HG02970 (cell line): Measurements from ENCODE around the gene KIF26B.

ENCODE experiments used
- ATAC-seq: cut with Tn5 transposase; IDR thresholded peaks from one replicate; pipeline ENCODE4 v1.9.1; 2021; ENCODE audit warnings: mild to moderate bottlenecking, moderate library complexity, moderate number of reproducible peaks; ENCODE audit not compliant: unreplicated experiment, low FRiP score

The KIF26B gene

GRCh38 chr1:245205864-245206263 lies 51.1 kb downstream of the KIF26B start:
- no peak for ATAC-seq

GRCh38 chr1:245207056-245207638 lies 52.4 kb downstream of the KIF26B start:
- ATAC-seq = no peak

- ATAC-seq = no peak
These were observed 53.0 kb downstream of the KIF26B start for GRCh38 chr1:245207801-245208200.

GRCh38 chr1:245209658-245210435 lies 55.1 kb downstream of the KIF26B start:
- ATAC-seq = no peak

- ATAC-seq = no peak
These were observed 56.4 kb downstream of the KIF26B start for GRCh38 chr1:245211035-245211749.

- ATAC-seq = no peak
These were observed 57.0 kb downstream of the KIF26B start for GRCh38 chr1:245211761-245212160.

- no peak for ATAC-seq
These were observed 57.5 kb downstream of the KIF26B start for GRCh38 chr1:245212221-245212710.

GRCh38 chr1:245213066-245213831 lies 58.5 kb downstream of the KIF26B start:
- no peak for ATAC-seq

- ATAC-seq = no peak
These were observed 60.3 kb downstream of the KIF26B start for GRCh38 chr1:245215071-245215470.

- no peak for ATAC-seq
These were observed 61.8 kb downstream of the KIF26B start for GRCh38 chr1:245216366-245217115.

GRCh38 chr1:245217853-245218608 lies 63.2 kb downstream of the KIF26B start:
- no peak for ATAC-seq

- no peak for ATAC-seq
These were observed 65.7 kb downstream of the KIF26B start for GRCh38 chr1:245220381-245220985.

- ATAC-seq = no peak
These were observed 67.0 kb downstream of the KIF26B start for GRCh38 chr1:245221805-245222204.

- no peak for ATAC-seq
These were observed 68.3 kb downstream of the KIF26B start for GRCh38 chr1:245222931-245223595.

GRCh38 chr1:245225322-245226202 lies 70.8 kb downstream of the KIF26B start:
- ATAC-seq = no peak

- no peak for ATAC-seq
These were observed 71.4 kb downstream of the KIF26B start for GRCh38 chr1:245226203-245226499.

GRCh38 chr1:245229051-245229450 lies 74.3 kb downstream of the KIF26B start:
- no peak for ATAC-seq
